Heart left ventricle (tissue), 13 donors: Measurements from ENCODE around the gene MAPK11.

Experiments used
- CTCF ChIP-seq, 12 donors: fragments of 200-600 bp; sonication (generic) in 4 of 12; IDR thresholded peaks; one replicate each; pipeline versions ENCODE4 v1.5.0 to v1.8.0; 2018 to 2022; ENCODE audit warnings: antibody characterized with exemption in 12 of 12, mild to moderate bottlenecking in 5 of 12
- POLR2A ChIP-seq, 2 donors: fragments of 450-650 bp; IDR thresholded peaks; one replicate each; pipeline ENCODE4 v1.6.1; 2017; ENCODE audit warnings: antibody characterized with exemption in 2 of 2, mild to moderate bottlenecking in 2 of 2, moderate library complexity in 2 of 2
- donor health status: ischemic (EF 13 %, LVEDD 7.1; RV severe dilation, severe dysfunction).
- donor health status: DM: no; HTN: yes; CAD: no.
- donor health status: DM: no; HTN: no; CAD: no.
- donor health status: ischemic (EF 25% LVEDD 6.9; RV normal size, moderate dysfunction).
- donor health status: ischemic (EF 25% LVEDD 5.7; RV mildly dilated, moderate dysfunction).
- donor health status: ischemic (EF 35%, LVEDD 5.7; RV mildly dilated, moderate dysfunction).
- donor health status: nonischemic (EF 11% LVEDD 7.7; RV severe dilation, severe dysfunction).
- donor health status: DM: yes; HTN: yes; CAD: no.
- donor health status: PGD.
- donor health status: ischemic (EF 29% LVEDD 5.4; RV normal size, mild dysfunction).
- donor health status: nonischemic (EF 23%, LVEDD 6.1; RV moderate dilation, normal function).

- no peak for TF ChIP-seq CTCF (IDR thresholded peaks at IDR 0.05)
- TF ChIP-seq POLR2A (IDR thresholded peaks at IDR 0.05): no peak
These were observed 21.7 kb downstream of the MAPK11 start for GRCh38 chr22:50248196-50249081.
